HepG2 (cell line): ENCODE measurements around the gene YLPM1. TPM values are rescaled to one million over a fixed set of nuclear protein-coding genes. Genes with fewer than 3 reads are reported as not detected.

ENCODE experiments used
- KAT7 ChIP-seq: IDR thresholded peaks from 2 replicates; pipeline ENCODE4 v1.6.1; 2018; ENCODE audit warnings: borderline replicate concordance, missing compliant biosample characterization
- MIER2 ChIP-seq: IDR thresholded peaks from 2 replicates; pipeline ENCODE4 v1.6.1; 2016; ENCODE audit warnings: missing biosample characterization, missing genetic modification reagents
- REXO4 ChIP-seq: sonication (generic); formaldehyde crosslinking; IDR thresholded peaks from 2 replicates; pipeline ENCODE4 v1.8.0; 2022; ENCODE audit warnings: missing genetic modification reagents, mild to moderate bottlenecking, borderline replicate concordance
- SSRP1 ChIP-seq: IDR thresholded peaks from 2 replicates; pipeline ENCODE4 v1.6.1; 2016; ENCODE audit warnings: control low read depth
- TSC22D2 ChIP-seq: sonication (generic); formaldehyde crosslinking; IDR thresholded peaks from 2 replicates; pipeline ENCODE4 v1.5.1; 2020; ENCODE audit warnings: missing genetic modification reagents, mild to moderate bottlenecking, borderline replicate concordance
- ZEB1 ChIP-seq: IDR thresholded peaks from 2 replicates; pipeline ENCODE4 v1.6.1; 2012; ENCODE audit warnings: mild to moderate bottlenecking, low read depth, inconsistent platforms; ENCODE audit not compliant: insufficient replicate concordance
- ZNF30 ChIP-seq: sonication (generic); formaldehyde crosslinking; IDR thresholded peaks from 2 replicates; pipeline ENCODE4 v1.5.0; 2020; ENCODE audit warnings: mild to moderate bottlenecking, missing genetic modification reagents
- polyA plus RNA-seq, 8 experiments: library from polyadenylated mRNA; depleted of rRNA in 3 of 8; stranded (reverse) in 7 of 8; unstranded in 1 of 8; fragments of >200 nt; fragmentation: Illumina TruSeq in 4 of 8; extraction: Trizol in 4 of 8; gene quantifications; 2 replicates each; pipeline versions ENCODE4 v1.2.1 to v1.2.3, GENCODE V29; 2011 to 2016; ENCODE audit warnings: low read depth in 4 of 8, missing spikeins in 1 of 8, mixed read lengths in 1 of 8; ENCODE audit not compliant: insufficient read depth in 1 of 8
- total RNA-seq, 5 experiments: library from RNA; depleted of rRNA; stranded (reverse); fragments of >200 nt; fragmentation: Illumina TruSeq; extraction: Trizol; gene quantifications; 2 replicates each; pipeline ENCODE4 v1.2.3, GENCODE V29; 2016; ENCODE audit warnings: low read depth in 1 of 5
- TF ChIP-seq, protein P1 (sequence below): sonication (generic); formaldehyde crosslinking; conservative IDR thresholded peaks from 2 replicates; pipeline ENCODE4 v1.4.0; 2020; ENCODE audit warnings: missing genetic modification reagents
- TF ChIP-seq, protein P2 (sequence below): sonication (generic); formaldehyde crosslinking; IDR thresholded peaks from 2 replicates; pipeline ENCODE4 v1.4.0; 2020; ENCODE audit warnings: missing genetic modification reagents
- TF ChIP-seq, protein P3 (sequence below): sonication (generic); formaldehyde crosslinking; IDR thresholded peaks from 2 replicates; pipeline ENCODE4 v1.4.0; 2020; ENCODE audit warnings: missing genetic modification reagents
- TF ChIP-seq, protein P4 (sequence below): sonication (generic); formaldehyde crosslinking; IDR thresholded peaks from 2 replicates; pipeline ENCODE4 v1.4.0; 2020; ENCODE audit warnings: missing genetic modification reagents, borderline replicate concordance
- TF ChIP-seq, protein P5 (sequence below): sonication (generic); formaldehyde crosslinking; IDR thresholded peaks from 2 replicates; pipeline ENCODE4 v1.4.0; 2020; ENCODE audit warnings: missing genetic modification reagents

Gene YLPM1
- total and polyA plus RNA-seq, 2 of the 13 experiments (the other 11 are each of a cell fraction or from before 2014, with no cell fraction given), result 6.7 to 21.9 TPM

DNA sequence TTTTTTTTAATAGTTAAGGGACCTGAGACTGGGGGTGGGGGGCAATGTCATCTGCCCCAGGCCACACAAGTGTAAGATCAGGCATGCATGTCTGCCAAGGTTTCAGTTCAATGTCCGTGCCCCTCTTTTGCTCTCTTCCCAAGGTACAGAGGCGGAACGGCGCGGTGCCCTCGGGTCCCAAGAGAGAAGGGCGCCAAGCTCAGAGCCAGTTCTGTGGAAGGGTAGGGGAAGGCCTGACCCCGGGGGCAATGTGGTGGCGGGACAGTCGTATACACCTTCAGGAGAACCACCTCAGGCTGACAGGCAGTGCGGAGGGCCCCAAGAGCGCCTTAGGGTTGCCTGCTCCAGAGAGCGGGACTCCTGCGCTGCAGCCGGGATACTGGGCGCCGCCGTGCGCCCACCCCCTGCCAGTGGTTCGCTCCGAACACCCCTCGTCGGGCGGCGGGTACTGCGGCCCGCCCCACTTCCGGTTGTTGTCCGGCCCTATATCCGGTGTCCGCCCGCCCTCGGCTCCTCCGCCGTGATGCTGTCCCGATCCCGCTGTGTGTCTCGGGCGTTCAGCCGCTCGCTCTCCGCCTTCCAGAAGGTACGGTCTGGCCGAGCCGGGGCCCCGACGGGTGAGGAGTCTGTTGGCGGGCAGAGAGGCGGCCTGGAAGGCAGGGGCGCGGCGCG lies 118.5 kb downstream of the YLPM1 start, which contains the start of gene DLST (continued):
- TF ChIP-seq, protein P1, sequence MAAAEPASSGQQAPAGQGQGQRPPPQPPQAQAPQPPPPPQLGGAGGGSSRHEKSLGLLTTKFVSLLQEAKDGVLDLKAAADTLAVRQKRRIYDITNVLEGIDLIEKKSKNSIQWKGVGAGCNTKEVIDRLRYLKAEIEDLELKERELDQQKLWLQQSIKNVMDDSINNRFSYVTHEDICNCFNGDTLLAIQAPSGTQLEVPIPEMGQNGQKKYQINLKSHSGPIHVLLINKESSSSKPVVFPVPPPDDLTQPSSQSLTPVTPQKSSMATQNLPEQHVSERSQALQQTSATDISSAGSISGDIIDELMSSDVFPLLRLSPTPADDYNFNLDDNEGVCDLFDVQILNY, result no peak
- TF ChIP-seq ZNF30 (CRISPR knock-in tag) (peak; percentile 74; the same call in 1 of the 2 replicates), SSRP1 (CRISPR knock-in tag) (no peak), TSC22D2 (no peak), ZEB1 (peak; percentile 27), MIER2 (0 out of 2 replicates have a peak, but pooled peaks have one; percentile 58), KAT7 (CRISPR knock-in tag) (peak; percentile 90; the same call in 1 of the 2 replicates), REXO4 (CRISPR knock-in tag) (no peak)
- TF ChIP-seq, protein P2, sequence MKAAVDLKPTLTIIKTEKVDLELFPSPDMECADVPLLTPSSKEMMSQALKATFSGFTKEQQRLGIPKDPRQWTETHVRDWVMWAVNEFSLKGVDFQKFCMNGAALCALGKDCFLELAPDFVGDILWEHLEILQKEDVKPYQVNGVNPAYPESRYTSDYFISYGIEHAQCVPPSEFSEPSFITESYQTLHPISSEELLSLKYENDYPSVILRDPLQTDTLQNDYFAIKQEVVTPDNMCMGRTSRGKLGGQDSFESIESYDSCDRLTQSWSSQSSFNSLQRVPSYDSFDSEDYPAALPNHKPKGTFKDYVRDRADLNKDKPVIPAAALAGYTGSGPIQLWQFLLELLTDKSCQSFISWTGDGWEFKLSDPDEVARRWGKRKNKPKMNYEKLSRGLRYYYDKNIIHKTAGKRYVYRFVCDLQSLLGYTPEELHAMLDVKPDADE (CRISPR knock-in tag), result no peak
- TF ChIP-seq, protein P3, sequence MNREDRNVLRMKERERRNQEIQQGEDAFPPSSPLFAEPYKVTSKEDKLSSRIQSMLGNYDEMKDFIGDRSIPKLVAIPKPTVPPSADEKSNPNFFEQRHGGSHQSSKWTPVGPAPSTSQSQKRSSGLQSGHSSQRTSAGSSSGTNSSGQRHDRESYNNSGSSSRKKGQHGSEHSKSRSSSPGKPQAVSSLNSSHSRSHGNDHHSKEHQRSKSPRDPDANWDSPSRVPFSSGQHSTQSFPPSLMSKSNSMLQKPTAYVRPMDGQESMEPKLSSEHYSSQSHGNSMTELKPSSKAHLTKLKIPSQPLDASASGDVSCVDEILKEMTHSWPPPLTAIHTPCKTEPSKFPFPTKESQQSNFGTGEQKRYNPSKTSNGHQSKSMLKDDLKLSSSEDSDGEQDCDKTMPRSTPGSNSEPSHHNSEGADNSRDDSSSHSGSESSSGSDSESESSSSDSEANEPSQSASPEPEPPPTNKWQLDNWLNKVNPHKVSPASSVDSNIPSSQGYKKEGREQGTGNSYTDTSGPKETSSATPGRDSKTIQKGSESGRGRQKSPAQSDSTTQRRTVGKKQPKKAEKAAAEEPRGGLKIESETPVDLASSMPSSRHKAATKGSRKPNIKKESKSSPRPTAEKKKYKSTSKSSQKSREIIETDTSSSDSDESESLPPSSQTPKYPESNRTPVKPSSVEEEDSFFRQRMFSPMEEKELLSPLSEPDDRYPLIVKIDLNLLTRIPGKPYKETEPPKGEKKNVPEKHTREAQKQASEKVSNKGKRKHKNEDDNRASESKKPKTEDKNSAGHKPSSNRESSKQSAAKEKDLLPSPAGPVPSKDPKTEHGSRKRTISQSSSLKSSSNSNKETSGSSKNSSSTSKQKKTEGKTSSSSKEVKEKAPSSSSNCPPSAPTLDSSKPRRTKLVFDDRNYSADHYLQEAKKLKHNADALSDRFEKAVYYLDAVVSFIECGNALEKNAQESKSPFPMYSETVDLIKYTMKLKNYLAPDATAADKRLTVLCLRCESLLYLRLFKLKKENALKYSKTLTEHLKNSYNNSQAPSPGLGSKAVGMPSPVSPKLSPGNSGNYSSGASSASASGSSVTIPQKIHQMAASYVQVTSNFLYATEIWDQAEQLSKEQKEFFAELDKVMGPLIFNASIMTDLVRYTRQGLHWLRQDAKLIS, result no peak
- TF ChIP-seq, protein P4, sequence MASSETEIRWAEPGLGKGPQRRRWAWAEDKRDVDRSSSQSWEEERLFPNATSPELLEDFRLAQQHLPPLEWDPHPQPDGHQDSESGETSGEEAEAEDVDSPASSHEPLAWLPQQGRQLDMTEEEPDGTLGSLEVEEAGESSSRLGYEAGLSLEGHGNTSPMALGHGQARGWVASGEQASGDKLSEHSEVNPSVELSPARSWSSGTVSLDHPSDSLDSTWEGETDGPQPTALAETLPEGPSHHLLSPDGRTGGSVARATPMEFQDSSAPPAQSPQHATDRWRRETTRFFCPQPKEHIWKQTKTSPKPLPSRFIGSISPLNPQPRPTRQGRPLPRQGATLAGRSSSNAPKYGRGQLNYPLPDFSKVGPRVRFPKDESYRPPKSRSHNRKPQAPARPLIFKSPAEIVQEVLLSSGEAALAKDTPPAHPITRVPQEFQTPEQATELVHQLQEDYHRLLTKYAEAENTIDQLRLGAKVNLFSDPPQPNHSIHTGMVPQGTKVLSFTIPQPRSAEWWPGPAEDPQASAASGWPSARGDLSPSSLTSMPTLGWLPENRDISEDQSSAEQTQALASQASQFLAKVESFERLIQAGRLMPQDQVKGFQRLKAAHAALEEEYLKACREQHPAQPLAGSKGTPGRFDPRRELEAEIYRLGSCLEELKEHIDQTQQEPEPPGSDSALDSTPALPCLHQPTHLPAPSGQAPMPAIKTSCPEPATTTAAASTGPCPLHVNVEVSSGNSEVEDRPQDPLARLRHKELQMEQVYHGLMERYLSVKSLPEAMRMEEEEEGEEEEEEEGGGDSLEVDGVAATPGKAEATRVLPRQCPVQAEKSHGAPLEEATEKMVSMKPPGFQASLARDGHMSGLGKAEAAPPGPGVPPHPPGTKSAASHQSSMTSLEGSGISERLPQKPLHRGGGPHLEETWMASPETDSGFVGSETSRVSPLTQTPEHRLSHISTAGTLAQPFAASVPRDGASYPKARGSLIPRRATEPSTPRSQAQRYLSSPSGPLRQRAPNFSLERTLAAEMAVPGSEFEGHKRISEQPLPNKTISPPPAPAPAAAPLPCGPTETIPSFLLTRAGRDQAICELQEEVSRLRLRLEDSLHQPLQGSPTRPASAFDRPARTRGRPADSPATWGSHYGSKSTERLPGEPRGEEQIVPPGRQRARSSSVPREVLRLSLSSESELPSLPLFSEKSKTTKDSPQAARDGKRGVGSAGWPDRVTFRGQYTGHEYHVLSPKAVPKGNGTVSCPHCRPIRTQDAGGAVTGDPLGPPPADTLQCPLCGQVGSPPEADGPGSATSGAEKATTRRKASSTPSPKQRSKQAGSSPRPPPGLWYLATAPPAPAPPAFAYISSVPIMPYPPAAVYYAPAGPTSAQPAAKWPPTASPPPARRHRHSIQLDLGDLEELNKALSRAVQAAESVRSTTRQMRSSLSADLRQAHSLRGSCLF, result no peak
- TF ChIP-seq, protein P5, sequence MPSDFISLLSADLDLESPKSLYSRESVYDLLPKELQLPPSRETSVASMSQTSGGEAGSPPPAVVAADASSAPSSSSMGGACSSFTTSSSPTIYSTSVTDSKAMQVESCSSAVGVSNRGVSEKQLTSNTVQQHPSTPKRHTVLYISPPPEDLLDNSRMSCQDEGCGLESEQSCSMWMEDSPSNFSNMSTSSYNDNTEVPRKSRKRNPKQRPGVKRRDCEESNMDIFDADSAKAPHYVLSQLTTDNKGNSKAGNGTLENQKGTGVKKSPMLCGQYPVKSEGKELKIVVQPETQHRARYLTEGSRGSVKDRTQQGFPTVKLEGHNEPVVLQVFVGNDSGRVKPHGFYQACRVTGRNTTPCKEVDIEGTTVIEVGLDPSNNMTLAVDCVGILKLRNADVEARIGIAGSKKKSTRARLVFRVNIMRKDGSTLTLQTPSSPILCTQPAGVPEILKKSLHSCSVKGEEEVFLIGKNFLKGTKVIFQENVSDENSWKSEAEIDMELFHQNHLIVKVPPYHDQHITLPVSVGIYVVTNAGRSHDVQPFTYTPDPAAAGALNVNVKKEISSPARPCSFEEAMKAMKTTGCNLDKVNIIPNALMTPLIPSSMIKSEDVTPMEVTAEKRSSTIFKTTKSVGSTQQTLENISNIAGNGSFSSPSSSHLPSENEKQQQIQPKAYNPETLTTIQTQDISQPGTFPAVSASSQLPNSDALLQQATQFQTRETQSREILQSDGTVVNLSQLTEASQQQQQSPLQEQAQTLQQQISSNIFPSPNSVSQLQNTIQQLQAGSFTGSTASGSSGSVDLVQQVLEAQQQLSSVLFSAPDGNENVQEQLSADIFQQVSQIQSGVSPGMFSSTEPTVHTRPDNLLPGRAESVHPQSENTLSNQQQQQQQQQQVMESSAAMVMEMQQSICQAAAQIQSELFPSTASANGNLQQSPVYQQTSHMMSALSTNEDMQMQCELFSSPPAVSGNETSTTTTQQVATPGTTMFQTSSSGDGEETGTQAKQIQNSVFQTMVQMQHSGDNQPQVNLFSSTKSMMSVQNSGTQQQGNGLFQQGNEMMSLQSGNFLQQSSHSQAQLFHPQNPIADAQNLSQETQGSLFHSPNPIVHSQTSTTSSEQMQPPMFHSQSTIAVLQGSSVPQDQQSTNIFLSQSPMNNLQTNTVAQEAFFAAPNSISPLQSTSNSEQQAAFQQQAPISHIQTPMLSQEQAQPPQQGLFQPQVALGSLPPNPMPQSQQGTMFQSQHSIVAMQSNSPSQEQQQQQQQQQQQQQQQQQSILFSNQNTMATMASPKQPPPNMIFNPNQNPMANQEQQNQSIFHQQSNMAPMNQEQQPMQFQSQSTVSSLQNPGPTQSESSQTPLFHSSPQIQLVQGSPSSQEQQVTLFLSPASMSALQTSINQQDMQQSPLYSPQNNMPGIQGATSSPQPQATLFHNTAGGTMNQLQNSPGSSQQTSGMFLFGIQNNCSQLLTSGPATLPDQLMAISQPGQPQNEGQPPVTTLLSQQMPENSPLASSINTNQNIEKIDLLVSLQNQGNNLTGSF (CRISPR knock-in tag), result no peak
